ENCODE data around the gene RPL10. TPM values are rescaled to one million over a fixed set of nuclear protein-coding genes. Genes with fewer than 3 reads are reported as not detected.

RPL10 gene
- total and polyA plus RNA-seq, 2 of the 13 experiments (the other 11 are each of a cell fraction or from before 2014, with no cell fraction given) = 2,381 to 4,713 TPM

- ATAC-seq (peak; percentile 26), DNase-seq (ENCODE audit: low spot score) (no peak), FAIRE-seq (peak; percentile 55)
- no peaks in the 10 kb centered on the region for H3K27me3 ChIP-seq (ENCODE audit: control insufficient read depth in 1 of 2, insufficient read depth in 2 of 2, low read length in 2 of 2)
- intact Hi-C loops (cut with micrococcal nuclease; ENCODE audit: unreplicated experiment) = loop anchor here (1.0 kb wide), 1 partner anchor 15 kb away; the partner anchor contains the start of gene FLNA
- peaks cover 26 to 49% of the 10 kb centered on the region in 2 experiments; a peak in 4 of 5 replicates for H3K36me3 ChIP-seq (replicated peaks in 1 of 2; ENCODE audit: control insufficient read depth in 1 of 2, insufficient read depth in 2 of 2, low read length in 2 of 2)
- no peak overlapping the region for H3K9ac ChIP-seq (ENCODE audit: insufficient read depth, low read depth, low read length)
- H3K27ac ChIP-seq (ENCODE audit: extremely low read length, insufficient read depth, low read length) = no peak overlapping the region
- POLR2A ChIA-PET = no interaction called here
- WGBS (ENCODE audit: low lambda C conversion rate) = 63% methylated on average over 1 of the region's 6 CpGs
- CTCF ChIA-PET (ENCODE audit: low intra/inter-chr PET ratio, low total read pairs) = no interaction called here
- H4K20me1 ChIP-seq (ENCODE audit: insufficient read depth, low read length) = peaks cover 3% of the 10 kb centered on the region; the same call in 1 of the 2 replicates
- no peak overlapping the region for H3K4me2 ChIP-seq (ENCODE audit: low read depth, low read length)
- H3K4me3 ChIP-seq (replicated peaks in 1 of 3; ENCODE audit: insufficient read depth in 1 of 3, low read depth in 2 of 3, low read length in 3 of 3) = no peak overlapping the region
- no peak overlapping the region for H2AFZ ChIP-seq (ENCODE audit: low read length)
- H3K4me1 ChIP-seq (ENCODE audit: insufficient read depth, low read length) = peaks cover 18% of the 10 kb centered on the region
- H3K79me2 ChIP-seq (ENCODE audit: insufficient read depth, low read length) = no peaks in the 10 kb centered on the region
- H3K9me3 ChIP-seq (ENCODE audit: low read length) = no peaks in the 10 kb centered on the region
- in situ Hi-C loops (cut with HindIII; ENCODE audit: extremely low pct_ligation_motif_present, low pct_unique_long_range_greater_than_20kb) = no loop called here
- BruUV-seq (replicated peaks) = no TSS peak
- TF ChIP-seq ZNF207 (IDR thresholded peaks at IDR 0.05; ENCODE audit: borderline replicate concordance) = no peak
- no peak for TF ChIP-seq ZNF652 (CRISPR knock-in tag; IDR thresholded peaks at IDR 0.05; ENCODE audit: borderline replicate concordance, low read depth)
- TF ChIP-seq ZKSCAN5 (CRISPR knock-in tag; IDR thresholded peaks at IDR 0.05) = no peak
- peak; percentile 37; the same call in 1 of the 2 replicates for TF ChIP-seq ZNF629 (CRISPR knock-in tag; conservative IDR thresholded peaks at IDR 0.05)
- TF ChIP-seq MYNN (CRISPR knock-in tag; IDR thresholded peaks at IDR 0.05; ENCODE audit: low read depth) = no peak
- no peak for TF ChIP-seq FOSL2 (CRISPR knock-in tag; IDR thresholded peaks at IDR 0.05)
- TF ChIP-seq TGIF2 (CRISPR knock-in tag; IDR thresholded peaks at IDR 0.05) = no peak
- TF ChIP-seq ESRRA (CRISPR knock-in tag; IDR thresholded peaks at IDR 0.05; ENCODE audit: low read depth) = peak; percentile 60; the same call in 1 of the 2 replicates
- TF ChIP-seq HNRNPL (IDR thresholded peaks at IDR 0.05; ENCODE audit: low read depth, low read length) = peak; percentile 86
- TF ChIP-seq HDAC1 (CRISPR knock-in tag; IDR thresholded peaks at IDR 0.05) = peak; percentile 49; the same call in 1 of the 2 replicates
- peak; percentile 88 for TF ChIP-seq NR2F6 (IDR thresholded peaks at IDR 0.05)
- TF ChIP-seq NR2F6 (CRISPR knock-in tag; IDR thresholded peaks at IDR 0.05) = peak; percentile 87
- TF ChIP-seq DZIP1 (CRISPR knock-in tag; IDR thresholded peaks at IDR 0.05) = no peak
- no peak for TF ChIP-seq YEATS4 (CRISPR knock-in tag; IDR thresholded peaks at IDR 0.05; ENCODE audit: borderline replicate concordance)
- TF ChIP-seq ZNF747 (CRISPR knock-in tag; IDR thresholded peaks at IDR 0.05; ENCODE audit: borderline replicate concordance) = no peak
- peak; percentile 80 for TF ChIP-seq RXRA (CRISPR knock-in tag; IDR thresholded peaks at IDR 0.05)
- TF ChIP-seq ZNF687 (CRISPR knock-in tag; IDR thresholded peaks at IDR 0.05) = peak; percentile 81
- peak; percentile 93 for TF ChIP-seq HNF4A (CRISPR knock-in tag; IDR thresholded peaks at IDR 0.05)
- 0 out of 2 replicates have a peak, but pooled peaks have one; percentile 54 for TF ChIP-seq DPF2 (CRISPR knock-in tag; IDR thresholded peaks at IDR 0.05; ENCODE audit: borderline replicate concordance, low read depth)
- no peak for TF ChIP-seq ZNF430 (CRISPR knock-in tag; IDR thresholded peaks at IDR 0.05)
These were observed 39.3 kb upstream of the RPL10 start for GRCh38 chrX:154358829-154359228.

All from HepG2 (cell line).